BLaER1 treated with 17β-estradiol and CSF1 and Interleukin-3, amounts not matched to agents 10 nM and 100 nM (cell line): ENCODE data around the gene TFCP2L1.

Experiments used
- H3K27ac ChIP-seq, 11 experiments: shearing (Covaris generic); formaldehyde crosslinking; 2 replicates each; pipeline ENCODE4 v1.8.1; 2022
- H3K27me3 ChIP-seq, 11 experiments: shearing (Covaris generic); formaldehyde crosslinking; 2 replicates each; pipeline ENCODE4 v1.8.1; 2022
- H3K36me3 ChIP-seq, 11 experiments: shearing (Covaris generic); formaldehyde crosslinking; 2 replicates each; pipeline ENCODE4 v1.8.1; 2022
- H3K4me1 ChIP-seq, 10 experiments: shearing (Covaris generic); formaldehyde crosslinking; 2 replicates each; pipeline ENCODE4 v1.8.1; 2022
- H3K4me2 ChIP-seq, 11 experiments: shearing (Covaris generic); formaldehyde crosslinking; 2 replicates each; pipeline ENCODE4 v1.8.1; 2022
- H3K4me3 ChIP-seq, 10 experiments: shearing (Covaris generic); formaldehyde crosslinking; 2 replicates each; pipeline ENCODE4 v1.8.1; 2022
- H3K9ac ChIP-seq, 11 experiments: shearing (Covaris generic); formaldehyde crosslinking; 2 replicates each; pipeline ENCODE4 v1.8.1; 2022
- H3K9me3 ChIP-seq, 11 experiments: shearing (Covaris generic); formaldehyde crosslinking; replicated peaks in 1 of 11; 2 replicates each; pipeline ENCODE4 v1.8.1; 2022
- H4K20me1 ChIP-seq, 11 experiments: shearing (Covaris generic); formaldehyde crosslinking; 2 replicates each; pipeline ENCODE4 v1.8.1; 2022
- Cebpa-rat ChIP-seq, 11 experiments: shearing (Covaris generic); IDR thresholded peaks; 2 replicates each; pipeline ENCODE4 v1.8.1; 2022

The TFCP2L1 gene

GRCh38 chr2:121212661-121213325 lies 72.2 kb downstream of the TFCP2L1 start:
- H3K36me3 ChIP-seq, result no peaks in the 10 kb centered on the region
- no peak overlapping the region for H3K4me2 ChIP-seq
- H3K9me3 ChIP-seq, result no peaks in the 10 kb centered on the region
- no peak overlapping the region for H3K27ac ChIP-seq
- no peaks in the 10 kb centered on the region for H3K4me1 ChIP-seq
- no peaks in the 10 kb centered on the region; a peak in 2 of 22 replicates for H4K20me1 ChIP-seq
- no peak overlapping the region for H3K4me3 ChIP-seq
- TF ChIP-seq Cebpa-rat (IDR thresholded peaks at IDR 0.05), result no peak
- H3K27me3 ChIP-seq, result no peaks in the 10 kb centered on the region
- no peak overlapping the region for H3K9ac ChIP-seq

GRCh38 chr2:121211689-121212151 lies 73.3 kb downstream of the TFCP2L1 start:
- no peaks in the 10 kb centered on the region for H3K36me3 ChIP-seq
- no peaks in the 10 kb centered on the region for H3K27me3 ChIP-seq
- H3K4me3 ChIP-seq, result no peak overlapping the region

GRCh38 chr2:121211251-121211650 lies 73.8 kb downstream of the TFCP2L1 start:
- Histone ChIP-seq H3K9ac (no peak overlapping the region), H3K4me3 (no peak overlapping the region), H4K20me1 (no peaks in the 10 kb centered on the region; a peak in 2 of 22 replicates), H3K27ac (no peak overlapping the region), H3K4me2 (no peak overlapping the region), H3K27me3 (no peaks in the 10 kb centered on the region), H3K9me3 (no peaks in the 10 kb centered on the region), H3K4me1 (no peaks in the 10 kb centered on the region), H3K36me3 (no peaks in the 10 kb centered on the region)
- no peak for TF ChIP-seq Cebpa-rat (IDR thresholded peaks at IDR 0.05)

More at GRCh38 chr2:121211689-121212151, 73.3 kb downstream of the TFCP2L1 start:
- Histone ChIP-seq H4K20me1 (no peaks in the 10 kb centered on the region; a peak in 2 of 22 replicates), H3K4me1 (no peaks in the 10 kb centered on the region), H3K4me2 (no peak overlapping the region), H3K9ac (no peak overlapping the region), H3K27ac (no peak overlapping the region), H3K9me3 (no peaks in the 10 kb centered on the region)
- TF ChIP-seq Cebpa-rat (IDR thresholded peaks at IDR 0.05), result no peak

GRCh38 chr2:121210691-121211090 lies 74.3 kb downstream of the TFCP2L1 start:
- Histone ChIP-seq H3K36me3 (no peaks in the 10 kb centered on the region), H3K4me2 (no peak overlapping the region), H3K4me3 (no peak overlapping the region), H3K9ac (no peak overlapping the region), H3K4me1 (no peaks in the 10 kb centered on the region), H3K9me3 (no peaks in the 10 kb centered on the region), H3K27ac (no peak overlapping the region), H4K20me1 (no peaks in the 10 kb centered on the region; a peak in 2 of 22 replicates), H3K27me3 (no peaks in the 10 kb centered on the region)
- no peak for TF ChIP-seq Cebpa-rat (IDR thresholded peaks at IDR 0.05)

GRCh38 chr2:121209014-121209610 lies 75.9 kb downstream of the TFCP2L1 start:
- H3K4me2 ChIP-seq, result no peak overlapping the region
- H3K4me1 ChIP-seq, result no peaks in the 10 kb centered on the region
- H3K27me3 ChIP-seq, result no peaks in the 10 kb centered on the region
- no peak overlapping the region for H3K9ac ChIP-seq
- H3K9me3 ChIP-seq, result no peaks in the 10 kb centered on the region
- H3K36me3 ChIP-seq, result no peaks in the 10 kb centered on the region
- no peak overlapping the region for H3K4me3 ChIP-seq
- no peak overlapping the region for H3K27ac ChIP-seq
- no peak for TF ChIP-seq Cebpa-rat (IDR thresholded peaks at IDR 0.05)
- no peaks in the 10 kb centered on the region; a peak in 1 of 22 replicates for H4K20me1 ChIP-seq

GRCh38 chr2:121207494-121207893 lies 77.5 kb downstream of the TFCP2L1 start:
- H3K9ac ChIP-seq, result no peak overlapping the region
- H3K9me3 ChIP-seq, result no peaks in the 10 kb centered on the region
- H3K4me3 ChIP-seq, result no peak overlapping the region
- H3K4me2 ChIP-seq, result no peak overlapping the region
- no peaks in the 10 kb centered on the region for H3K4me1 ChIP-seq
- no peaks in the 10 kb centered on the region for H4K20me1 ChIP-seq
- no peak for TF ChIP-seq Cebpa-rat (IDR thresholded peaks at IDR 0.05)
- no peak overlapping the region for H3K27ac ChIP-seq
- H3K36me3 ChIP-seq, result no peaks in the 10 kb centered on the region
- H3K27me3 ChIP-seq, result no peaks in the 10 kb centered on the region

GRCh38 chr2:121205321-121205942 lies 79.6 kb downstream of the TFCP2L1 start:
- H3K4me3 ChIP-seq, result no peak overlapping the region
- no peak for TF ChIP-seq Cebpa-rat (IDR thresholded peaks at IDR 0.05)
- no peaks in the 10 kb centered on the region for H3K9me3 ChIP-seq
- H3K4me1 ChIP-seq, result no peaks in the 10 kb centered on the region
- no peak overlapping the region for H3K4me2 ChIP-seq
- H3K27me3 ChIP-seq, result no peaks in the 10 kb centered on the region
- H4K20me1 ChIP-seq, result no peaks in the 10 kb centered on the region
- no peak overlapping the region for H3K9ac ChIP-seq
- no peaks in the 10 kb centered on the region for H3K36me3 ChIP-seq
- no peak overlapping the region for H3K27ac ChIP-seq

GRCh38 chr2:121203591-121204249 lies 81.3 kb downstream of the TFCP2L1 start:
- Histone ChIP-seq H4K20me1 (no peaks in the 10 kb centered on the region), H3K4me2 (no peak overlapping the region), H3K4me1 (peaks cover 0 to 5% (median 0%) of the 10 kb centered on the region in 10 experiments; a peak in 5 of 20 replicates), H3K27ac (no peak overlapping the region), H3K9ac (no peak overlapping the region), H3K36me3 (no peaks in the 10 kb centered on the region), H3K4me3 (no peak overlapping the region), H3K9me3 (no peaks in the 10 kb centered on the region), H3K27me3 (no peaks in the 10 kb centered on the region)
- no peak for TF ChIP-seq Cebpa-rat (IDR thresholded peaks at IDR 0.05)

- H3K27me3 ChIP-seq, result no peaks in the 10 kb centered on the region
Measured at GRCh38 chr2:121202541-121203310, 82.3 kb downstream of the TFCP2L1 start.

More at GRCh38 chr2:121202541-121203310, 82.3 kb downstream of the TFCP2L1 start:
- no peak overlapping the region for H3K4me3 ChIP-seq
- no peak overlapping the region for H3K4me2 ChIP-seq
- H4K20me1 ChIP-seq, result no peaks in the 10 kb centered on the region
- no peak overlapping the region for H3K9ac ChIP-seq
- no peaks in the 10 kb centered on the region for H3K9me3 ChIP-seq
- no peak for TF ChIP-seq Cebpa-rat (IDR thresholded peaks at IDR 0.05)
- no peaks in the 10 kb centered on the region for H3K36me3 ChIP-seq
- peaks cover 0 to 15% (median under 1%) of the 10 kb centered on the region in 10 experiments; a peak in 9 of 20 replicates for H3K4me1 ChIP-seq
- H3K27ac ChIP-seq, result no peak overlapping the region
